RWPE1 (cell line): Measurements from ENCODE around the gene GPBAR1.
A peak's percentile ranks its signal among the peaks of the same experiment; 100 is the strongest.

Experiments used
- CTCF ChIA-PET: fragments of 350-600 bp; sonication (Branson Sonifier 250); formaldehyde crosslinking; extraction: SDS; loops from one replicate; lab custom pipeline; 2021; lab: Yijun Ruan, JAX
- POLR2A ChIA-PET: fragments of 400-600 bp; formaldehyde crosslinking; extraction: SDS; loops from one replicate; lab custom pipeline; 2020; ENCODE audit warnings: antibody characterized with exemption; ENCODE audit not compliant: low non-redundant PET; lab: Yijun Ruan, JAX
- DNase-seq: peaks from one replicate; pipeline ENCODE4 v3.0.0; 2012; ENCODE audit warnings: low spot score
- H3K27ac ChIP-seq: fragments of 450-650 bp; 2 replicates; pipeline ENCODE4 v1.5.1; 2017
- CTCF ChIP-seq: fragments of 450-650 bp; conservative IDR thresholded peaks from 2 replicates; pipeline ENCODE4 v1.5.1; 2017; ENCODE audit warnings: low read depth, mild to moderate bottlenecking

GPBAR1 gene

GRCh38 chr2:218292048-218293014 lies 31.5 kb downstream of the GPBAR1 start, which contains the start of gene TMBIM1:
TSS of gene TMBIM1 (minus strand) at chr2:218292503. CDS start at chr2:218282141, 10,362 bp downstream.
- CTCF ChIA-PET = interaction anchor here (0.6 to 1.5 kb wide), 5 partner anchors 9 to 1414 kb away, joined by 3 to 9 read pairs (median 4); partner anchors contain the start of genes AAMP and PNKD
- TF ChIP-seq CTCF = peak; percentile 95
- H3K27ac ChIP-seq = peak within 1 kb of the TSS; percentile 95
- DNase-seq = peak; percentile 86
- POLR2A ChIA-PET = interaction anchor here (1.2 kb wide), 1 partner anchor 19 kb away, joined by 4 read pairs; no protein-coding TSS in a partner anchor

- POLR2A ChIA-PET = interaction anchor here (0.6 to 1.5 kb wide), 2 partner anchors 73 to 104 kb away, joined by 3 to 6 read pairs; no protein-coding TSS in a partner anchor
- CTCF ChIA-PET = interaction anchor here (0.9 kb wide), 1 partner anchor 19 kb away, joined by 3 read pairs; no protein-coding TSS in a partner anchor
- peak overlapping the region; percentile 95 for H3K27ac ChIP-seq
- DNase-seq = no peak
- TF ChIP-seq CTCF = no peak
These were observed 33.1 kb downstream of the GPBAR1 start for GRCh38 chr2:218293715-218294429.

GRCh38 chr2:218294430-218295022 lies 33.7 kb downstream of the GPBAR1 start:
- H3K27ac ChIP-seq = peak overlapping the region; percentile 95
- no peak for DNase-seq
- ChIA-PET CTCF (no interaction called here), POLR2A (interaction anchor here (1.5 kb wide), 1 partner anchor 103 kb away, joined by 6 read pairs; no protein-coding TSS in a partner anchor)
- no peak for TF ChIP-seq CTCF

GRCh38 chr2:218295029-218295428 lies 34.2 kb downstream of the GPBAR1 start:
- TF ChIP-seq CTCF = no peak
- peak overlapping the region; percentile 95 for H3K27ac ChIP-seq
- CTCF ChIA-PET = interaction anchor here (0.6 kb wide), 1 partner anchor 27 kb away, joined by 3 read pairs; no protein-coding TSS in a partner anchor
- POLR2A ChIA-PET = interaction anchor here (0.6 to 1.5 kb wide), 3 partner anchors 72 to 122 kb away, joined by 4 to 6 read pairs (median 5); no protein-coding TSS in a partner anchor
- no peak for DNase-seq

GRCh38 chr2:218296200-218296599 lies 35.4 kb downstream of the GPBAR1 start:
- CTCF ChIA-PET = no interaction called here

More at GRCh38 chr2:218296200-218296599, 35.4 kb downstream of the GPBAR1 start:
- POLR2A ChIA-PET = interaction anchor here (1.5 kb wide), 1 partner anchor 10 kb away, joined by 5 read pairs; no protein-coding TSS in a partner anchor
- H3K27ac ChIP-seq = peak overlapping the region; percentile 95
- no peak for TF ChIP-seq CTCF
- DNase-seq = no peak
